NCI-H526 (cell line): ENCODE results near the gene CNTN6.

ENCODE experiments used
- DNase-seq, 2 experiments: peaks; one replicate each; lab custom pipeline; 2025; lab: John Stamatoyannopoulos, UW

The CNTN6 gene

GRCh38 chr3:1406250-1406649, 313.4 kb downstream of the CNTN6 start:
- no peak for DNase-seq

DNA sequence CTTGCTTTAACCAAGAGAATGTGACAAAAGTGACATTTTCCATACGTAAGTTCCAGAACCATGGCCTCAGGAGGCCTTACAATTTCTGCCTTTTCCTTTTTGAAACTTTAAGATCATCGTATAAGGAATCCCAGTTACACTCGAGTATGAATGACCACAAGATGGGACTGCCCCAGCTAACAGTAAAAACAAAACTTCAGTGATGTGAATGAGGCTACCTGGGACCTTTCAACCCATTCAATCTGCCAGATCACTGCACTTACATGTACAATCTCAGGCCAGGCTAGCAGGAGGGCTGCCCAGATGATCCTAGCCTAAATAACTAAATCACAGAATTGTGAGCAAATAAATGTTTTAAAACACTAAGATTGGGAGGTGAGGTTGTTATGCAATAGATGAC, 328.8 kb downstream of the CNTN6 start:
- no peak for DNase-seq

GRCh38 chr3:1423566-1424089, 330.8 kb downstream of the CNTN6 start:
- DNase-seq: no peak

DNA sequence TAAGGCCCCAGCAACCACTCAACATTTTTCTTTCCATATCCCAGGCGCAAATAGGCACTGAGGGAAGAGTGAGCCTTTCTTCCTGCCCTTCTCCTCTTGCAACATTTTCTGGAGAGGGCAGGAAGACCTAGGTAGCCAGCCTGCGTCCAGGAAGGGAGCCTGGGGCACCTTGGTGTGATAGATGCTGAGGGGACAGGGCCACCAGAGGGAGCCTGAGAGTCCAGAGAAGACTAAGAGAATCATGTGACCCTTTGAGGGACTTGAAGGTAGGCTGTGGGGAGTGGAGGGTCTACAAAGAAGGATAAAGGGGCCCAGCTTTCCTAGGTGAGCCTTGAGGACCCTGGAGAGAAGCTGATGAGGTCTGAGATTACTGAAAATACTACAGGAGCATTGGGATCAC, 346.6 kb downstream of the CNTN6 start:
- peak in 1 of 2 experiments; percentile 36 for DNase-seq

DNA sequence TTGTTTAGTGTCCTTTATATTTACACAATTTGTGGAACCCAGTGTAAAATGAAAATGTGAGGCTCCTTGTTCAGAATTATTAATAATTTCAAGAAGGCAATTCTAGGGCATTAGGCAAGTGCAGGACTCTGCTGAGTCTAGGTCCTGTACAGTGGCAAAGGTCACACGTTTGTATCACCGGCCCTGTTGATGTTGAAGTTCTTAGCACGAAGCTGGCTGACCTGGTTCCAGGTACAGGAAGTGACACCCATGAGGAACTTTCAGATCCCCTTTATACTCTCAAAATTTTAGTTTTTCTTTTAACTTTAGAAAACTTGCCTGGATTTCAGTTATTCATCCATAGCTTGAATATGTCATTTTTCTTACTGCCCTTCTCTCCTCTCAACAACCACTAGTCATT, 349.4 kb downstream of the CNTN6 start:
- no peak for DNase-seq

- DNase-seq: no peak
Observed at GRCh38 chr3:1444195-1444594, 351.4 kb downstream of the CNTN6 start.

GRCh38 chr3:1446531-1446930, 353.7 kb downstream of the CNTN6 start:
- no peak for DNase-seq

- DNase-seq: no peak
Observed at GRCh38 chr3:1447452-1447851, 354.6 kb downstream of the CNTN6 start.

DNA sequence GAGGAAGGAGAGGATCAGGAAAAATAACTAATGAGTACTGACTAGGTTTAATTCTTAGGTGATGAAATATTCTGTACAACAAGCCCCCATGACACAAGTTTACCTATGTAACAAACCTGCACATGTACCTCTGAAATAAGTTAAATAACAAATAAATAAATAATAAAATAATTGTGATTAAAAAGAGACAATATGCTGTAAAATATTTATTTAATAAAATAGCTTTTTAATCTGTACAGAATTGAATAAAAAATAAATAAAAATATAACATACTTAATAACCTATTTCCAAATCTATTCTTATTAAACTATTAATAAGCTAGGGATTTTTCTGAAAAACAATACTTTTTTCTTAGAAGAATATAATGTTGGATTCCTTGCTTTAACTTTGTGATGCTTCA, 355.6 kb downstream of the CNTN6 start:
- no peak for DNase-seq
